Activated T-cell treated with anti-CD3 and anti-CD28 coated beads, Interleukin-2, amount 50 U/mL, for 24 hours (primary cell): ENCODE results near the gene LARP7.
"Not testable (repeated sequence)": the region's sequence is repeated elsewhere in the genome, so short reads cannot be mapped to it uniquely, and the experiment has no call there.

Experiments
- DNase-seq: peaks from one replicate; pipeline ENCODE4 v3.0.0-alpha.2; 2020
- H3K27ac Mint-ChIP-seq: 2 replicates; pipeline ENCODE4 v1.8.0; 2020; ENCODE audit warnings: mild to moderate bottlenecking, mixed read lengths
- H3K27me3 Mint-ChIP-seq: 2 replicates; pipeline ENCODE4 v1.8.0; 2020; ENCODE audit warnings: mixed read lengths
- H3K36me3 Mint-ChIP-seq: 2 replicates; pipeline ENCODE4 v1.8.0; 2020; ENCODE audit warnings: low read depth, mixed read lengths
- H3K4me1 Mint-ChIP-seq: 2 replicates; pipeline ENCODE4 v1.8.0; 2020; ENCODE audit warnings: low read depth, mixed read lengths
- H3K4me3 Mint-ChIP-seq: 2 replicates; pipeline ENCODE4 v1.8.0; 2020; ENCODE audit warnings: mild to moderate bottlenecking, moderate library complexity, mixed read lengths
- H3K9me3 Mint-ChIP-seq: 2 replicates; pipeline ENCODE4 v1.8.0; 2020; ENCODE audit warnings: mixed read lengths

The LARP7 gene

GRCh38 chr4:112636688-112637551, at the start of gene LARP7, which contains the start of gene ZGRF1:
TSS of gene LARP7 (plus strand) at chr4:112637143. CDS start at chr4:112644670, 7,527 bp downstream.
TSS of gene ZGRF1 (minus strand) at chr4:112636909. CDS start at chr4:112633176, 3,733 bp downstream.
- peaks cover 29% of the 10 kb centered on the region for H3K4me1 Mint-ChIP-seq
- peaks cover 21% of the 10 kb centered on the region for H3K36me3 Mint-ChIP-seq
- H3K9me3 Mint-ChIP-seq: no peaks in the 10 kb centered on the region
- H3K27me3 Mint-ChIP-seq: no peaks in the 10 kb centered on the region
- peak; percentile 97 for DNase-seq
- no peak within 1 kb of the TSS for H3K27ac Mint-ChIP-seq
- H3K4me3 Mint-ChIP-seq: no peak within 1 kb of the TSS

GRCh38 chr4:112589206-112589605, 47.7 kb upstream of the LARP7 start:
- Mint-ChIP-seq H3K4me1 (no peaks in the 10 kb centered on the region), H3K4me3 (no peak overlapping the region), H3K27ac (no peak overlapping the region), H3K9me3 (peaks cover 3% of the 10 kb centered on the region), H3K27me3 (no peaks in the 10 kb centered on the region), H3K36me3 (peaks cover 54% of the 10 kb centered on the region)
- no peak for DNase-seq

- H3K4me1 Mint-ChIP-seq: no peaks in the 10 kb centered on the region
Observed at GRCh38 chr4:112591593-112591992, 45.4 kb upstream of the LARP7 start.

GRCh38 chr4:112592717-112593116, 44.2 kb upstream of the LARP7 start:
- no peak for DNase-seq
- no peaks in the 10 kb centered on the region for H3K27me3 Mint-ChIP-seq
- H3K36me3 Mint-ChIP-seq: peaks cover 31% of the 10 kb centered on the region
- peaks cover 3% of the 10 kb centered on the region for H3K9me3 Mint-ChIP-seq
- H3K4me1 Mint-ChIP-seq: no peaks in the 10 kb centered on the region
- H3K4me3 Mint-ChIP-seq: no peak overlapping the region
- no peak overlapping the region for H3K27ac Mint-ChIP-seq

More at GRCh38 chr4:112591593-112591992, 45.4 kb upstream of the LARP7 start:
- Mint-ChIP-seq H3K4me3 (no peak overlapping the region), H3K27me3 (no peaks in the 10 kb centered on the region), H3K36me3 (peaks cover 40% of the 10 kb centered on the region), H3K9me3 (peaks cover 3% of the 10 kb centered on the region), H3K27ac (no peak overlapping the region)
- DNase-seq: no peak

- H3K4me1 Mint-ChIP-seq: no peaks in the 10 kb centered on the region
Observed at GRCh38 chr4:112593438-112594133, 43.4 kb upstream of the LARP7 start.

GRCh38 chr4:112594993-112595392, 42.0 kb upstream of the LARP7 start:
- no peaks in the 10 kb centered on the region for H3K4me1 Mint-ChIP-seq
- no peak for DNase-seq
- no peak overlapping the region for H3K4me3 Mint-ChIP-seq
- H3K27ac Mint-ChIP-seq: no peak overlapping the region
- peaks cover 3% of the 10 kb centered on the region for H3K9me3 Mint-ChIP-seq
- no peaks in the 10 kb centered on the region for H3K27me3 Mint-ChIP-seq
- peaks cover 28% of the 10 kb centered on the region for H3K36me3 Mint-ChIP-seq

More at GRCh38 chr4:112593438-112594133, 43.4 kb upstream of the LARP7 start:
- no peak for DNase-seq
- Mint-ChIP-seq H3K9me3 (peaks cover 3% of the 10 kb centered on the region), H3K27ac (no peak overlapping the region), H3K4me3 (no peak overlapping the region), H3K27me3 (no peaks in the 10 kb centered on the region), H3K36me3 (peaks cover 29% of the 10 kb centered on the region)

GRCh38 chr4:112604589-112604988, 32.4 kb upstream of the LARP7 start:
- Mint-ChIP-seq H3K27ac (no peak overlapping the region), H3K4me3 (no peak overlapping the region), H3K4me1 (no peaks in the 10 kb centered on the region), H3K36me3 (peaks cover 61% of the 10 kb centered on the region), H3K9me3 (no peaks in the 10 kb centered on the region), H3K27me3 (no peaks in the 10 kb centered on the region)
- no peak for DNase-seq

GRCh38 chr4:112612814-112613213, 24.1 kb upstream of the LARP7 start:
- not testable (repeated sequence) for DNase-seq, H3K4me3 Mint-ChIP-seq, H3K27ac Mint-ChIP-seq, H3K27me3 Mint-ChIP-seq, H3K4me1 Mint-ChIP-seq, H3K9me3 Mint-ChIP-seq
- peaks cover 43% of the 10 kb centered on the region for H3K36me3 Mint-ChIP-seq

- Mint-ChIP-seq H3K4me1 (no peaks in the 10 kb centered on the region), H3K27ac (no peak overlapping the region), H3K9me3 (no peaks in the 10 kb centered on the region), H3K4me3 (no peak overlapping the region), H3K27me3 (no peaks in the 10 kb centered on the region), H3K36me3 (peaks cover 44% of the 10 kb centered on the region)
- no peak for DNase-seq
Observed at GRCh38 chr4:112616984-112617383, 20.0 kb upstream of the LARP7 start.

- no peak for DNase-seq
- Mint-ChIP-seq H3K27ac (no peak overlapping the region), H3K4me1 (no peaks in the 10 kb centered on the region), H3K27me3 (no peaks in the 10 kb centered on the region), H3K36me3 (peaks cover 69% of the 10 kb centered on the region), H3K4me3 (no peak overlapping the region), H3K9me3 (no peaks in the 10 kb centered on the region)
Observed at GRCh38 chr4:112626228-112626627, 10.7 kb upstream of the LARP7 start.

GRCh38 chr4:112633477-112634235, 3.3 kb upstream of the LARP7 start:
- H3K36me3 Mint-ChIP-seq: peaks cover 27% of the 10 kb centered on the region
- H3K27ac Mint-ChIP-seq: no peak overlapping the region
- no peaks in the 10 kb centered on the region for H3K9me3 Mint-ChIP-seq
- no peak overlapping the region for H3K4me3 Mint-ChIP-seq
- DNase-seq: no peak
- H3K27me3 Mint-ChIP-seq: no peaks in the 10 kb centered on the region
- peaks cover 14% of the 10 kb centered on the region for H3K4me1 Mint-ChIP-seq

- Mint-ChIP-seq H3K4me3 (no peak overlapping the region), H3K9me3 (no peaks in the 10 kb centered on the region), H3K27ac (no peak overlapping the region), H3K36me3 (peaks cover 23% of the 10 kb centered on the region), H3K27me3 (no peaks in the 10 kb centered on the region), H3K4me1 (peaks cover 30% of the 10 kb centered on the region)
- no peak for DNase-seq
Observed at GRCh38 chr4:112637552-112637866, 566 bp downstream of the LARP7 start.

- H3K9me3 Mint-ChIP-seq: no peaks in the 10 kb centered on the region
- H3K4me1 Mint-ChIP-seq: peaks cover 23% of the 10 kb centered on the region
- peaks cover 57% of the 10 kb centered on the region for H3K36me3 Mint-ChIP-seq
- DNase-seq: no peak
- no peak overlapping the region for H3K27ac Mint-ChIP-seq
- no peaks in the 10 kb centered on the region for H3K27me3 Mint-ChIP-seq
- H3K4me3 Mint-ChIP-seq: no peak overlapping the region
Observed at GRCh38 chr4:112642526-112642925, 5.6 kb downstream of the LARP7 start.

- peaks cover 18% of the 10 kb centered on the region for H3K4me1 Mint-ChIP-seq
- not testable (repeated sequence) for H3K27ac Mint-ChIP-seq, DNase-seq, H3K4me3 Mint-ChIP-seq, H3K9me3 Mint-ChIP-seq, H3K27me3 Mint-ChIP-seq
- H3K36me3 Mint-ChIP-seq: peaks cover 71% of the 10 kb centered on the region
Observed at GRCh38 chr4:112644595-112645535, 7.9 kb downstream of the LARP7 start.
